ENCODE data around the gene PCDH7. TPM values are rescaled to one million over a fixed set of nuclear protein-coding genes. Genes with fewer than 3 reads are reported as not detected.

PCDH7 gene
- total and polyA plus RNA-seq, 2 experiments from 2014 or later = 2.4 to 10.8 TPM

DNA sequence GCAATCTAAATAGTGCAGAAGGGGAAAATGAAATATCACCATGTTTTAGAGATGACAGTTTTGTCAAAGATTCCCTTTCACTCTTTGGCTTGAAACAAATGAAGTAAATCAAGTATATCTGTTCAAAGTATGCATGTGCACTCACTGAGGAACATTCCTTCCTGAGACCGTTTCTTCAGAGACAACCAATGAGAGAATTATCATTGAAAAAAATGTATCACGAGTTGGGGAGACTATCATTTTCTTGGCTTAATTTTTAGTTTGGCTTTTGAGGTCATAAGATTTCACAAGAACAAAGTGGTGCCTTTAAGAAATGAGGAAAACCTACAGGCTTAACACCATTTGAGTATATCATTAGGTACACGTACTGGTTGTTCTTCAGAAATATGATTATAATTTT is 56.3 kb downstream of the PCDH7 start (continued):
- TF ChIP-seq, protein P1, sequence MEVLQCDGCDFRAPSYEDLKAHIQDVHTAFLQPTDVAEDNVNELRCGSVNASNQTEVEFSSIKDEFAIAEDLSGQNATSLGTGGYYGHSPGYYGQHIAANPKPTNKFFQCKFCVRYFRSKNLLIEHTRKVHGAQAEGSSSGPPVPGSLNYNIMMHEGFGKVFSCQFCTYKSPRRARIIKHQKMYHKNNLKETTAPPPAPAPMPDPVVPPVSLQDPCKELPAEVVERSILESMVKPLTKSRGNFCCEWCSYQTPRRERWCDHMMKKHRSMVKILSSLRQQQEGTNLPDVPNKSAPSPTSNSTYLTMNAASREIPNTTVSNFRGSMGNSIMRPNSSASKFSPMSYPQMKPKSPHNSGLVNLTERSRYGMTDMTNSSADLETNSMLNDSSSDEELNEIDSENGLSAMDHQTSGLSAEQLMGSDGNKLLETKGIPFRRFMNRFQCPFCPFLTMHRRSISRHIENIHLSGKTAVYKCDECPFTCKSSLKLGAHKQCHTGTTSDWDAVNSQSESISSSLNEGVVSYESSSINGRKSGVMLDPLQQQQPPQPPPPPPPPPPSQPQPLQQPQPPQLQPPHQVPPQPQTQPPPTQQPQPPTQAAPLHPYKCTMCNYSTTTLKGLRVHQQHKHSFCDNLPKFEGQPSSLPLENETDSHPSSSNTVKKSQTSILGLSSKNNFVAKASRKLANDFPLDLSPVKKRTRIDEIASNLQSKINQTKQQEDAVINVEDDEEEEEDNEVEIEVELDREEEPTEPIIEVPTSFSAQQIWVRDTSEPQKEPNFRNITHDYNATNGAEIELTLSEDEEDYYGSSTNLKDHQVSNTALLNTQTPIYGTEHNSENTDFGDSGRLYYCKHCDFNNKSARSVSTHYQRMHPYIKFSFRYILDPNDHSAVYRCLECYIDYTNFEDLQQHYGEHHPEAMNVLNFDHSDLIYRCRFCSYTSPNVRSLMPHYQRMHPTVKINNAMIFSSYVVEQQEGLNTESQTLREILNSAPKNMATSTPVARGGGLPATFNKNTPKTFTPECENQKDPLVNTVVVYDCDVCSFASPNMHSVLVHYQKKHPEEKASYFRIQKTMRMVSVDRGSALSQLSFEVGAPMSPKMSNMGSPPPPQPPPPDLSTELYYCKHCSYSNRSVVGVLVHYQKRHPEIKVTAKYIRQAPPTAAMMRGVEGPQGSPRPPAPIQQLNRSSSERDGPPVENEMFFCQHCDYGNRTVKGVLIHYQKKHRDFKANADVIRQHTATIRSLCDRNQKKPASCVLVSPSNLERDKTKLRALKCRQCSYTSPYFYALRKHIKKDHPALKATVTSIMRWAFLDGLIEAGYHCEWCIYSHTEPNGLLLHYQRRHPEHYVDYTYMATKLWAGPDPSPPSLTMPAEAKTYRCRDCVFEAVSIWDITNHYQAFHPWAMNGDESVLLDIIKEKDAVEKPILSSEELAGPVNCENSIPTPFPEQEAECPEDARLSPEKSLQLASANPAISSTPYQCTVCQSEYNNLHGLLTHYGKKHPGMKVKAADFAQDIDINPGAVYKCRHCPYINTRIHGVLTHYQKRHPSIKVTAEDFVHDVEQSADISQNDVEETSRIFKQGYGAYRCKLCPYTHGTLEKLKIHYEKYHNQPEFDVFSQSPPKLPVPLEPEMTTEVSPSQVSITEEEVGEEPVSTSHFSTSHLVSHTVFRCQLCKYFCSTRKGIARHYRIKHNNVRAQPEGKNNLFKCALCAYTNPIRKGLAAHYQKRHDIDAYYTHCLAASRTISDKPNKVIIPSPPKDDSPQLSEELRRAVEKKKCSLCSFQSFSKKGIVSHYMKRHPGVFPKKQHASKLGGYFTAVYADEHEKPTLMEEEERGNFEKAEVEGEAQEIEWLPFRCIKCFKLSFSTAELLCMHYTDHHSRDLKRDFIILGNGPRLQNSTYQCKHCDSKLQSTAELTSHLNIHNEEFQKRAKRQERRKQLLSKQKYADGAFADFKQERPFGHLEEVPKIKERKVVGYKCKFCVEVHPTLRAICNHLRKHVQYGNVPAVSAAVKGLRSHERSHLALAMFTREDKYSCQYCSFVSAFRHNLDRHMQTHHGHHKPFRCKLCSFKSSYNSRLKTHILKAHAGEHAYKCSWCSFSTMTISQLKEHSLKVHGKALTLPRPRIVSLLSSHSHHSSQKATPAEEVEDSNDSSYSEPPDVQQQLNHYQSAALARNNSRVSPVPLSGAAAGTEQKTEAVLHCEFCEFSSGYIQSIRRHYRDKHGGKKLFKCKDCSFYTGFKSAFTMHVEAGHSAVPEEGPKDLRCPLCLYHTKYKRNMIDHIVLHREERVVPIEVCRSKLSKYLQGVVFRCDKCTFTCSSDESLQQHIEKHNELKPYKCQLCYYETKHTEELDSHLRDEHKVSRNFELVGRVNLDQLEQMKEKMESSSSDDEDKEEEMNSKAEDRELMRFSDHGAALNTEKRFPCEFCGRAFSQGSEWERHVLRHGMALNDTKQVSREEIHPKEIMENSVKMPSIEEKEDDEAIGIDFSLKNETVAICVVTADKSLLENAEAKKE (CRISPR knock-in tag; IDR thresholded peaks at IDR 0.05) = no peak
- TF ChIP-seq STAT1 (IDR thresholded peaks at IDR 0.05; ENCODE audit: unreplicated experiment) (no peak), ZNF114 (CRISPR knock-in tag; IDR thresholded peaks at IDR 0.05) (no peak)
- TF ChIP-seq, protein P2, sequence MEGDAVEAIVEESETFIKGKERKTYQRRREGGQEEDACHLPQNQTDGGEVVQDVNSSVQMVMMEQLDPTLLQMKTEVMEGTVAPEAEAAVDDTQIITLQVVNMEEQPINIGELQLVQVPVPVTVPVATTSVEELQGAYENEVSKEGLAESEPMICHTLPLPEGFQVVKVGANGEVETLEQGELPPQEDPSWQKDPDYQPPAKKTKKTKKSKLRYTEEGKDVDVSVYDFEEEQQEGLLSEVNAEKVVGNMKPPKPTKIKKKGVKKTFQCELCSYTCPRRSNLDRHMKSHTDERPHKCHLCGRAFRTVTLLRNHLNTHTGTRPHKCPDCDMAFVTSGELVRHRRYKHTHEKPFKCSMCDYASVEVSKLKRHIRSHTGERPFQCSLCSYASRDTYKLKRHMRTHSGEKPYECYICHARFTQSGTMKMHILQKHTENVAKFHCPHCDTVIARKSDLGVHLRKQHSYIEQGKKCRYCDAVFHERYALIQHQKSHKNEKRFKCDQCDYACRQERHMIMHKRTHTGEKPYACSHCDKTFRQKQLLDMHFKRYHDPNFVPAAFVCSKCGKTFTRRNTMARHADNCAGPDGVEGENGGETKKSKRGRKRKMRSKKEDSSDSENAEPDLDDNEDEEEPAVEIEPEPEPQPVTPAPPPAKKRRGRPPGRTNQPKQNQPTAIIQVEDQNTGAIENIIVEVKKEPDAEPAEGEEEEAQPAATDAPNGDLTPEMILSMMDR (conservative IDR thresholded peaks at IDR 0.05; ENCODE audit: low read depth in 2 of 2) = no peak

DNA sequence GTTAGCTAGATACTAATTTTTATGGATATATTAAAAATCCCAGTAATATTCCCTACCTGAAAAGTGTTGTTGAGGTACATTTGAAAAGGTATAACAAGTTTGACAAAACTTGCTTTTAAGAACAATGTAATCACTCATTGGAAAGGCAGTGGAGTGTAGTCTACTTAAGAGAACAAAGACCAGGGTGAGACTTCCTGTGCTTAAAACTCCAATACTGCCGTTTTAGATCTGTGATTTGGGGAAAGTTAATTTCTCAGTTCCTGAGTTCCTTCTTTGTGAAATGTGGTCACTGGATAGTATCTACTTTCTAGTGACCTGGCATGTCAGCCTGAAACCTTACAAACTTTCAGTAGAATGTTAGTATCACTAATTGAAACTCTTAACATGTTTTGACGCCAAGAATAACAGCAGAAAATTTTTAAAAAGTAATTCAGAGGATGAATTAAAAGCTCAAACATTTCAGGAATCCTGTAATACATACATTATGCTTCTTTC is 56.8 kb downstream of the PCDH7 start:
- Mint-ChIP-seq H3K9me3 (no peaks in the 10 kb centered on the region), H3K27ac (no peak overlapping the region; the same call in 1 of the 2 replicates), H3K36me3 (ENCODE audit: low read depth) (no peaks in the 10 kb centered on the region), H3K4me1 (peaks cover 3% of the 10 kb centered on the region; the same call in 2 of the 3 replicates), H3K27me3 (ENCODE audit: insufficient read depth, low read depth, poor library complexity) (no peaks in the 10 kb centered on the region), H3K4me3 (no peak overlapping the region)
- Histone ChIP-seq H3K36me3 (ENCODE audit: insufficient read depth) (no peaks in the 10 kb centered on the region), H2AFZ (no peak overlapping the region), H3K9me2 (ENCODE audit: insufficient read depth) (0 out of 2 replicates have a peak, but pooled peaks cover 2% of the 10 kb centered on the region), H3K4me1 (ENCODE audit: insufficient read depth) (peaks cover 6% of the 10 kb centered on the region), H4K20me1 (replicated peaks; ENCODE audit: insufficient read depth) (no peaks in the 10 kb centered on the region), H3K4me3 (no peak overlapping the region), H3K27me3 (ENCODE audit: insufficient read depth) (no peaks in the 10 kb centered on the region), H3K27ac (ENCODE audit: low read depth) (no peak overlapping the region), H3F3A (replicated peaks; ENCODE audit: low read depth) (no peaks in the 10 kb centered on the region), H3K4me2 (no peak overlapping the region), H3K79me2 (replicated peaks; ENCODE audit: insufficient read depth) (no peaks in the 10 kb centered on the region)
- ATAC-seq = no peak
- peak; percentile 22 for DNase-seq (ENCODE audit: low spot score)
- no peak for TF ChIP-seq EZH2phosphoT487 (IDR thresholded peaks at IDR 0.05; ENCODE audit: unreplicated experiment)
- TF ChIP-seq POLR2AphosphoS5 (IDR thresholded peaks at IDR 0.05; ENCODE audit: low read depth) = no peak
- TF ChIP-seq NANOG (IDR thresholded peaks at IDR 0.05; ENCODE audit: borderline replicate concordance) = no peak
- TF ChIP-seq JUNB (IDR thresholded peaks at IDR 0.05; ENCODE audit: unreplicated experiment) = no peak
- no peak for TF ChIP-seq ZNF331 (CRISPR knock-in tag; IDR thresholded peaks at IDR 0.05; ENCODE audit: low read depth)
- TF ChIP-seq, protein P2 (conservative IDR thresholded peaks at IDR 0.05; ENCODE audit: low read depth in 2 of 2) = no peak
- no peak for TF ChIP-seq CREB1 (CRISPR knock-in tag; IDR thresholded peaks at IDR 0.05; ENCODE audit: low read depth)
